C4-2B (cell line): ENCODE data around the gene HMMR.

Source experiments
- CTCF ChIP-seq: fragments of 450-650 bp; conservative IDR thresholded peaks from 2 replicates; pipeline ENCODE4 v1.5.1; 2017; ENCODE audit warnings: mild to moderate bottlenecking
- ZFX ChIP-seq: fragments of 450-650 bp; IDR thresholded peaks from 2 replicates; pipeline ENCODE4 v1.6.1; 2017

DNA sequence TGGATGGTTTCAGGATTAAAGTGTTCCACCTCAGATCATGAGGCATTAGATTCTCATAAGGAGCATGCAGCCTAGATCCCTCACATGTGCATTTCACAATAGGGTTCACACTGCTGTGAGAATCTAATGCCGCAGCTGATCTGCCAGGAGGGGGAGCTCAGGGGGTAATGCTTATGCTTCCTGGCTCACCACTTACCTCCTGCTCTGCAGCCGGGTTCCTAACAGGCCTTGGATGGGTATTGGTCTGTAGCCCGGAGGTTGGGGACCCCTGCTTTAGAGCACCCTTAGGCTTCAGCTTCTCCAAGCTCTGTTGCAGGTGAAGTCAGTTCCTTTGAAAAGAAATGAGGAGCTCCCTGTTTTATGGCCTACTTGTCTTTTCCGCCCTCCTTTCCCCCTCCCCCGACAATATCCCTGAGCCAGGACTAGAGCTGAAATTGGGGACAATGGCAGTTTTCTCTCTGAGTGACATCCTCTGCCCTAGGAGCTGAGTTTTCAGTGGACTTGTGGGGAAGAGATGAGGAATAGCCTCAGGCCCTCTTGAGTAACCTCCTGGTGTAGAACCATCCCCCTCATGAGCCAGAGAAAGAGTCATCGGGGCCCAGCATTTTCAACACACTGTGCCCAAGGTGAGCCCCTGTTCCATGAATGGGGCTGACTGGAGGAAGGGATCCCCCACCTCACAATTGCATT is 28.8 kb downstream of the HMMR start:
- peak; percentile 8; the same call in 1 of the 2 replicates for TF ChIP-seq CTCF
- TF ChIP-seq ZFX = no peak
